Effector memory CD4-positive, alpha-beta T cell (primary cell): Measurements from ENCODE around the gene STOM.

Experiments used
- DNase-seq, 3 donors: peaks; one replicate each; pipeline ENCODE4 v3.0.0-alpha.2; 2020
- H3K27ac ChIP-seq: 2 replicates; pipeline ENCODE4 v1.7.0; 2013; ENCODE audit warnings: mild to moderate bottlenecking, low read length, moderate library complexity; ENCODE audit not compliant: insufficient read depth, poor library complexity, severe bottlenecking
- H3K27me3 ChIP-seq: replicated peaks from 2 replicates; pipeline ENCODE4 v1.7.0; 2013; ENCODE audit warnings: mild to moderate bottlenecking, low read length; ENCODE audit not compliant: insufficient read depth, control insufficient read depth, poor library complexity, severe bottlenecking
- H3K36me3 ChIP-seq: 2 replicates; pipeline ENCODE4 v1.7.0; 2013; ENCODE audit warnings: mild to moderate bottlenecking, low read length, moderate library complexity; ENCODE audit not compliant: control insufficient read depth, insufficient read depth
- H3K4me1 ChIP-seq: 2 replicates; pipeline ENCODE4 v1.7.0; 2013; ENCODE audit warnings: low read length, mild to moderate bottlenecking; ENCODE audit not compliant: control insufficient read depth, insufficient read depth, poor library complexity, severe bottlenecking
- H3K4me3 ChIP-seq: 2 replicates; pipeline ENCODE4 v1.7.0; 2013; ENCODE audit warnings: low read length, low read depth, mild to moderate bottlenecking; ENCODE audit not compliant: insufficient read depth, poor library complexity, severe bottlenecking
- H3K9me3 ChIP-seq: 2 replicates; pipeline ENCODE4 v1.7.0; 2013; ENCODE audit warnings: mild to moderate bottlenecking, low read length, moderate library complexity; ENCODE audit not compliant: control insufficient read depth

The STOM gene

GRCh38 chr9:121313458-121314152, 56.4 kb downstream of the STOM start:
- H3K9me3 ChIP-seq, result no peaks in the 10 kb centered on the region
- no peak for DNase-seq
- no peaks in the 10 kb centered on the region for H3K27me3 ChIP-seq
- H3K36me3 ChIP-seq, result no peaks in the 10 kb centered on the region
- H3K4me3 ChIP-seq, result no peak overlapping the region
- H3K27ac ChIP-seq, result no peak overlapping the region
- H3K4me1 ChIP-seq, result no peaks in the 10 kb centered on the region

- H3K4me3 ChIP-seq, result no peak overlapping the region
- no peaks in the 10 kb centered on the region for H3K36me3 ChIP-seq
- H3K27me3 ChIP-seq, result no peaks in the 10 kb centered on the region
- no peaks in the 10 kb centered on the region for H3K4me1 ChIP-seq
- no peak overlapping the region for H3K27ac ChIP-seq
- H3K9me3 ChIP-seq, result no peaks in the 10 kb centered on the region
- no peak for DNase-seq
Measured at GRCh38 chr9:121312169-121312568, 57.9 kb downstream of the STOM start.

DNA sequence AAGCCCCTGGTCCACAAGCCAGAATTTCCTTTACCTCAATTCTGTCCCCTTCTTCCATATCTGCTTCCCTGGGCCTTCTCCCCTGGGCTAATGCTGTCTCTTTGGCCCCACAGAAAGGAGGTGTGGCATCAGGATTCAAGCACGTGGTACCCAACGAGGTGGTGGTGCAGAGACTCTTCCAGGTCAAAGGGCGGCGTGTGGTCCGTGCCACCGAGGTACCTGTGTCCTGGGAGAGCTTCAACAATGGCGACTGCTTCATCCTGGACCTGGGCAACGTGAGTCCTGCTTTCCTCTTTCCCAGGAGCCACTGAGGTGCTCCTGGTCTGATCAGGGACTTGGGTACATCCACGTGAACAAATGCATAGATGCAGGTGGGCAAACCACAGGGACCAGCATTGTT, 59.5 kb downstream of the STOM start:
- H3K27ac ChIP-seq, result no peak overlapping the region
- H3K36me3 ChIP-seq, result no peaks in the 10 kb centered on the region
- H3K27me3 ChIP-seq, result no peaks in the 10 kb centered on the region
- H3K9me3 ChIP-seq, result no peaks in the 10 kb centered on the region
- no peak for DNase-seq
- no peak overlapping the region for H3K4me3 ChIP-seq
- H3K4me1 ChIP-seq, result no peaks in the 10 kb centered on the region

DNA sequence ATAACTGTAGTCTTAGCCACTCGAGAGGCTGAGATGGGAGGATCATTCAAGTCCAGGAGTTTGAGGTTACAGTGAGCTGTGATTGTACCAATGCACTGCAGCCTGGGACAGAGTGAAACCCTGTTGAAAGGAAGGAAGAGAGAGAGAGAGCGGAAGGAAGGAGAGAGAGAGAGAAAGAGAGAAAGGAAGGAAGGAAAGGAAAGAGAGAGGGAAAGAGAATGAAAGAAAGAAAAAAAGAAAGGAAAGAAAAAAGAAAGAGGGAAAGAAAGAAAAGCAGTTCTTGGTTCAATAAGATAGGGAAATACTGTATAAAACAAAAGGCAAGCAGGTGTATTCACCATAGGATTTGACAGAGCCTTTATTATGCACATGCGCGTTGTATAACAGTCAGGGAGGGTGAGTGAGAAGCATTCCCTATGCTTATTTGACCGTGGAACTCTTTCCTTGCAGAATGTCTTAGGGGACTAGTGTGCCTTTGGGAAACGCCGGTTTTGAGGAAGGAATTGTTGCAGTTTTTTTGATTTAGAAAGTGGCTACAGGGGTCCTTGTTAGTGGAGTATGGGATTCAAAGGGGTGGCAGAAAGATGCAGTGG, 60.1 kb downstream of the STOM start:
- Histone ChIP-seq H3K4me3 (no peak overlapping the region), H3K36me3 (no peaks in the 10 kb centered on the region), H3K9me3 (no peaks in the 10 kb centered on the region), H3K27ac (no peak overlapping the region), H3K27me3 (no peaks in the 10 kb centered on the region), H3K4me1 (no peaks in the 10 kb centered on the region)
- no peak for DNase-seq

DNA sequence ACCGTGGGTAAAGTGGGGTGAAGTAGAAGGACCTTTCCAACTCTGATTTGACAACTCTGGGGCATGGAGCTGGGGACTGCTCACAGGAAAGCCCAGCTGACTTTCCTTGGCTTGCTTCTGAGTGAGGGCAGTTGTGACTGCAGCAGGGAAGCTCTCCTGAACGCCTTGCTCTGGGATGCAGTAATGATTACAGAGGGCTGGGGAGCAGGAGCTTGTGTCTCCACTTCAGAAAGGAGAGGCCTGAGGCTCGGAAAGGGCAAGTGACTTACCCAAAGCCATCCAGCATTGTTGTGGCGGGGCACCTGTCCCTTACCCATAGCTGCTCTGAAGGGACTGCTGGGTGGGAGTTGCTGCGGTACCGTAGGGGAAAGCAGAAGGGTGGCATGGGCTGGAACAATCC, 60.9 kb downstream of the STOM start:
- no peak for DNase-seq
- Histone ChIP-seq H3K4me3 (no peak overlapping the region), H3K4me1 (no peaks in the 10 kb centered on the region), H3K27me3 (no peaks in the 10 kb centered on the region), H3K27ac (no peak overlapping the region), H3K36me3 (no peaks in the 10 kb centered on the region), H3K9me3 (no peaks in the 10 kb centered on the region)

GRCh38 chr9:121308765-121309164, 61.3 kb downstream of the STOM start:
- Histone ChIP-seq H3K4me1 (no peaks in the 10 kb centered on the region), H3K9me3 (no peaks in the 10 kb centered on the region), H3K27ac (no peak overlapping the region), H3K4me3 (no peak overlapping the region), H3K27me3 (no peaks in the 10 kb centered on the region), H3K36me3 (no peaks in the 10 kb centered on the region)
- DNase-seq, result no peak

DNA sequence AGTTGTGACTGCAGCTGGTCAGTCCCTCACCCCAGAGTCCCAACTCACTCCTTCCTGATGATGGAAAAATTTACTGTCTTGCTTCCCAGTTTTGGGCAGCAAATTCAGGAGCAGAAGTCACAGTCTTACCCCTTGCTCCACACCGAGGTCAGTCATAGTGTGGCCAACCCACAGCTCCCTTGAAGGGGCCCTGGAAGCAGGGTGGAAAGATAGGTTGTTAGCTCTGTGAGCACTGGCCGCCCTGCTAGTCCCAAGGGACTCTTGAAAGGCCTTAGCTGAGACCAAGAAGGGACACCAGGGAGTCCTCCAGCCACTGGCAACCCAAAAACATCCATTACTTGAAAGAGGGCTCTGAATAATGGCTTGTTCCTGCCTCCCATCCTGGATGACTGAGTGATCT, 62.1 kb downstream of the STOM start:
- Histone ChIP-seq H3K27me3 (no peaks in the 10 kb centered on the region), H3K27ac (no peak overlapping the region), H3K9me3 (no peaks in the 10 kb centered on the region), H3K4me3 (no peak overlapping the region), H3K4me1 (no peaks in the 10 kb centered on the region), H3K36me3 (no peaks in the 10 kb centered on the region)
- DNase-seq, result no peak

DNA sequence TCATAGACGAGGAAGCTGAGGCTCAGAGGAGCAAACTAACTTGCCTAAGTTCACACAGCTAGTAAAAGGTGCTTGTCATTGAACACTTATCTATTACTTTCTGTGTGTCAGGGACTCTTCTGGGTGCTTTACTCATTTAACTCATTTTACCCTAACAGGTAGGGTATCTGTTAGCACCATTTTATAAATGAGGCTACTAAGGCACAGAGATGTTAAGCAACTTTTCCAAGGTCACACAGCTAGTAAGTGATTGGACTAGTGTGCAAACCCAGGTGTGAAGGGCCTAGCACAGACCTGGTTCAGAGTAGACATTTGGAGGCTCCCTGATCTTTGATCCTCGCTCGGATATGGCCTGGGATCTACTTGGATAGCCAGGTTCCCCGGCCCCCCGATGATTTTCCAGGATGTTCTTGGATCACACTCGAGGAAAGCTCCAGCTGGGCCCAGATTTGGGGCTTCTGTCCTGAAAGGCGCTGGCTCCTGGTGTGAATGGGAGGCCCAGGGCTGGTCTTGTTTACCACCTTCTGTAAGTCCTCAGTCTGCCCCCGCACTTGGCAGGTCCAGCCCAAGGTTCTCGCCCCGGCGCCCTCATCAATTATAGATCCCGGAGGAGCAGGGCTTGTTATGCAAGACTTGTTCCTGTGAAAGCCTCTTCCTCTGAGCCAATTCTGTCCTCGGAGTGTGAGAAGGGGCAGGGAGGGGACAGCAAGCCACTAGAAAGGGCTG, 64.6 kb downstream of the STOM start:
- DNase-seq, result no peak
- no peaks in the 10 kb centered on the region for H3K36me3 ChIP-seq
- no peak overlapping the region for H3K4me3 ChIP-seq
- H3K4me1 ChIP-seq, result no peaks in the 10 kb centered on the region
- no peaks in the 10 kb centered on the region for H3K9me3 ChIP-seq
- H3K27me3 ChIP-seq, result no peaks in the 10 kb centered on the region
- H3K27ac ChIP-seq, result no peak overlapping the region

DNA sequence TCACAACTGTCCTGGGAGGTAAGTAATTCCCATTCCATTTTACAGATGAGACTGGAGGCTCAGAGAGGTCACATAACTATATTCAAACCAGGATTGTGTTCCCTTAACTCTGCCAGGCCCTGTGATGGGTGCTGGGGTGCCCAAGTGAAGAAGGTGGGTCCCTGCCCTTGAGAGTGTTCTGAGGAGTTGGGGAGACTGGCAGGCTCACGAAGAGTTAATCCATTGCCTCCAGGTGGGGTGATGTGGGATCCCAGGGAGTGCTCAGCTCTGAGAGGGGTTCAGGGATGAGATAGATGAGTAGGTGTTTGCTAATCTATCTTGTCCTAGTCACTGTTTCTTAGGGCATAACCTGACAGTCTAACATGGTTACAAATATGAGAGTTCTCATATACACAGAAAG, 65.3 kb downstream of the STOM start:
- H3K27me3 ChIP-seq, result no peaks in the 10 kb centered on the region
- H3K4me3 ChIP-seq, result no peak overlapping the region
- DNase-seq, result no peak
- H3K9me3 ChIP-seq, result no peaks in the 10 kb centered on the region
- H3K4me1 ChIP-seq, result no peaks in the 10 kb centered on the region
- H3K27ac ChIP-seq, result no peak overlapping the region
- no peaks in the 10 kb centered on the region for H3K36me3 ChIP-seq
